K562 (cell line): ENCODE measurements around the gene HOXA1. TPM values are rescaled to one million over a fixed set of nuclear protein-coding genes. Genes with fewer than 3 reads are reported as not detected.

Experiments used
- ATAC-seq: fragments of 200-7000 bp; cut with Tn5 transposase; 3 replicates; pipeline ENCODE4 v1.9.1; 2020; ENCODE audit warnings: moderate library complexity
- BruUV-seq: library from RNA; stranded (reverse); fragments of 400-500 nt; replicated peaks from 2 replicates; lab custom pipeline; 2021; lab: Mats Ljungman, UMichigan
- CTCF ChIA-PET: fragments of 300-600 bp; formaldehyde crosslinking; extraction: SDS; loops from one replicate; lab custom pipeline; 2021; ENCODE audit warnings: low intra/inter-chr PET ratio; lab: Yijun Ruan, JAX
- POLR2A ChIA-PET: fragments of 300-600, 350-650 bp; sonication (Branson Sonifier 250); formaldehyde crosslinking; extraction: SDS; loops from one replicate; lab custom pipeline; 2021; ENCODE audit warnings: antibody characterized with exemption, inconsistent platforms; lab: Yijun Ruan, JAX
- DNase-seq, 4 experiments: peaks; one replicate each; pipeline versions ENCODE4 v3.0.0 to v3.0.0-alpha.2; 2011 to 2018; ENCODE audit warnings: low spot score in 3 of 4, mixed read lengths in 3 of 4; ENCODE audit errors: extremely low read depth in 1 of 4
- FAIRE-seq: peaks from 2 replicates; lab custom pipeline; 2011; peaks lifted over from hg19 to GRCh38; lab: Jason Lieb, UNC
- H2AFZ ChIP-seq: 2 replicates; pipeline ENCODE4 v1.6.0; 2011; ENCODE audit warnings: low read depth, low read length, control low read depth, inconsistent platforms
- H3K27ac ChIP-seq: fragments of 200-600 bp; 3 replicates; pipeline ENCODE4 v1.8.0; 2011; ENCODE audit warnings: low read depth, mild to moderate bottlenecking, control low read depth, inconsistent platforms, low read length, moderate library complexity, mixed read lengths; ENCODE audit errors: extremely low read depth
- H3K27me3 ChIP-seq, 2 experiments: fragments of 300-600 bp in 1 of 2; 2 replicates in 1 of 2; 3 replicates in 1 of 2; pipeline versions ENCODE4 v1.6.0 to v1.8.0; 2011; ENCODE audit warnings: inconsistent platforms in 2 of 2, low read length in 2 of 2, mild to moderate bottlenecking in 1 of 2, mixed read lengths in 1 of 2, moderate library complexity in 1 of 2; ENCODE audit not compliant: control insufficient read depth in 2 of 2, insufficient read depth in 2 of 2
- H3K36me3 ChIP-seq: fragments of 300-600 bp; 3 replicates; pipeline ENCODE4 v1.8.0; 2011; ENCODE audit warnings: mild to moderate bottlenecking, low read length, inconsistent platforms; ENCODE audit not compliant: control insufficient read depth, insufficient read depth
- H3K4me1 ChIP-seq, 2 experiments: fragments of 200-600 bp in 1 of 2; replicated peaks in 1 of 2; 2 replicates in 1 of 2; 3 replicates in 1 of 2; pipeline versions ENCODE4 v1.5.1 to v1.8.0; 2011; ENCODE audit warnings: inconsistent platforms in 2 of 2, low read length in 2 of 2, mild to moderate bottlenecking in 1 of 2, mixed read lengths in 1 of 2, moderate library complexity in 1 of 2; ENCODE audit not compliant: control insufficient read depth in 2 of 2, insufficient read depth in 2 of 2
- H3K4me2 ChIP-seq: 2 replicates; pipeline ENCODE4 v1.6.1; 2011; ENCODE audit warnings: low read length, control low read depth, inconsistent platforms, mixed read lengths; ENCODE audit not compliant: insufficient read depth
- H3K4me3 ChIP-seq: fragments of 200-600 bp; sonication (generic), shearing (Covaris generic); 2 replicates; pipeline ENCODE4 v1.5.1; 2016; ENCODE audit warnings: control low read depth, inconsistent platforms
- H3K79me2 ChIP-seq: fragments of 200-600 bp; 3 replicates; pipeline ENCODE4 v1.8.0; 2011; ENCODE audit warnings: low read length, inconsistent platforms; ENCODE audit not compliant: control insufficient read depth, insufficient read depth
- H3K9ac ChIP-seq, 2 experiments: 2 replicates each; pipeline versions ENCODE4 v1.6.0 to v1.6.1; 2011; ENCODE audit warnings: low read depth in 2 of 2, low read length in 2 of 2, control low read depth in 1 of 2, inconsistent platforms in 1 of 2, mild to moderate bottlenecking in 1 of 2, mixed read lengths in 1 of 2; ENCODE audit not compliant: insufficient read depth in 1 of 2
- H3K9me1 ChIP-seq: one replicate; pipeline ENCODE4 v1.6.0; 2011; ENCODE audit warnings: inconsistent platforms, mild to moderate bottlenecking, low read length, moderate library complexity; ENCODE audit not compliant: control insufficient read depth, insufficient read depth
- H3K9me3 ChIP-seq: replicated peaks from 2 replicates; pipeline ENCODE4 v1.5.1; 2011; ENCODE audit warnings: low read depth, low read length, inconsistent platforms; ENCODE audit not compliant: control insufficient read depth, insufficient read depth
- H4K20me1 ChIP-seq: replicated peaks from 2 replicates; pipeline ENCODE4 v1.6.1; 2011; ENCODE audit warnings: low read length, inconsistent platforms, mixed read lengths; ENCODE audit not compliant: control insufficient read depth, insufficient read depth
- MITF ChIP-seq: IDR thresholded peaks from 2 replicates; pipeline ENCODE4 v1.6.1; 2014; ENCODE audit warnings: antibody characterized with exemption
- POLR2A ChIP-seq: fragments of 450-650 bp; conservative IDR thresholded peaks from 2 replicates; pipeline ENCODE4 v1.6.1; 2016
- TARDBP ChIP-seq: fragments of 450-650 bp; IDR thresholded peaks from 2 replicates; pipeline ENCODE4 v1.6.1; 2016
- XRCC3 ChIP-seq: fragments of 450-650 bp; IDR thresholded peaks from 2 replicates; pipeline ENCODE4 v1.6.1; 2017; ENCODE audit warnings: mild to moderate bottlenecking, moderate library complexity
- ZNF174 ChIP-seq: fragments of 250-450 bp; sonication (Bioruptor Pico); IDR thresholded peaks from 2 replicates; pipeline ENCODE4 v1.4.0; 2020; ENCODE audit warnings: mild to moderate bottlenecking
- ZNF696 ChIP-seq: fragments of 250-450 bp; sonication (Bioruptor Pico); conservative IDR thresholded peaks from 2 replicates; pipeline ENCODE4 v1.4.0; 2020; ENCODE audit warnings: mild to moderate bottlenecking, moderate library complexity
- ZNF785 ChIP-seq: fragments of 250-450 bp; sonication (Bioruptor Pico); IDR thresholded peaks from 2 replicates; pipeline ENCODE4 v1.4.0; 2020; ENCODE audit warnings: mild to moderate bottlenecking
- WGBS: fragments of 100-300 bp; shearing (Covaris generic); methylation state at CpG from one replicate; pipeline ENCODE4 v1.1.6; 2016; ENCODE audit warnings: low coverage, mixed read lengths; ENCODE audit not compliant: insufficient coverage; ENCODE audit errors: missing lambda C conversion rate; 5-methylcytosine and 5-hydroxymethylcytosine counted together
- in situ Hi-C: fragments of 300-500 bp; cut with MboI; formaldehyde crosslinking; loops from 4 replicates; pipeline ENCODE4 v1.15.0; 2018; ENCODE audit warnings: inconsistent platforms, mixed read lengths
- intact Hi-C: fragments of 100-400 bp; cut with micrococcal nuclease; formaldehyde crosslinking; loops from 2 replicates; pipeline ENCODE4 v1.14.2; 2022
- polyA plus RNA-seq, 8 experiments: library from polyadenylated mRNA; depleted of rRNA in 4 of 8; stranded (reverse) in 5 of 8; unstranded in 3 of 8; fragments of >200 nt; fragmentation: Nextera tagmentation in 2 of 8; fragmentation: Illumina TruSeq in 1 of 8; extraction: Ambion mirVana in 2 of 8; extraction: Trizol in 1 of 8; gene quantifications; 2 replicates each; pipeline versions ENCODE4 v1.2.1 to v1.2.3, GENCODE V29; 2011 to 2014; ENCODE audit warnings: inconsistent platforms in 1 of 8, missing spikeins in 1 of 8
- total RNA-seq, 7 experiments: library from RNA; depleted of rRNA in 6 of 7; stranded (reverse); fragments of >200 nt in 6 of 7; fragmentation: Illumina TruSeq in 2 of 7; extraction: Trizol in 2 of 7; gene quantifications; 2 replicates each; pipeline versions ENCODE4 v1.2.1 to v1.2.3, GENCODE V29; 2011 to 2021; ENCODE audit warnings: low replicate concordance in 1 of 7

Gene HOXA1
- total and polyA plus RNA-seq, 9 of the 15 experiments (the other 6 are each of a cell fraction or from before 2014, with no cell fraction given), result 0.03 to 0.63 (median 0.09) TPM; not detected in 4

GRCh38 chr7:27141923-27142579, 46.3 kb upstream of the HOXA1 start:
- H3K79me2 ChIP-seq, result no peaks in the 10 kb centered on the region
- H3K9me3 ChIP-seq, result no peaks in the 10 kb centered on the region
- no peaks in the 10 kb centered on the region for H3K9me1 ChIP-seq
- ATAC-seq (no peak), FAIRE-seq (no peak), DNase-seq (no peak)
- intact Hi-C loops, result no loop called here
- H3K27me3 ChIP-seq, result peaks cover 28 to 81% of the 10 kb centered on the region in 2 experiments
- no peak overlapping the region for H3K27ac ChIP-seq
- no peak overlapping the region for H3K4me2 ChIP-seq
- H3K4me3 ChIP-seq, result no peak overlapping the region
- H3K4me1 ChIP-seq, result peaks cover 0 to 20% of the 10 kb centered on the region in 2 experiments; a peak in 2 of 5 replicates
- no peak overlapping the region for H2AFZ ChIP-seq
- BruUV-seq, result no TSS peak
- no peaks in the 10 kb centered on the region for H4K20me1 ChIP-seq
- no peaks in the 10 kb centered on the region for H3K36me3 ChIP-seq
- no peak overlapping the region for H3K9ac ChIP-seq
- in situ Hi-C loops, result loop anchor here (10.0 kb wide), 1 partner anchor 287 kb away; no protein-coding TSS in a partner anchor
- WGBS, result 21% methylated on average over 25 of the region's 30 CpGs
- TF ChIP-seq TARDBP, result no peak
- TF ChIP-seq ZNF174 (CRISPR knock-in tag), result no peak
- no peak for TF ChIP-seq XRCC3
- no peak for TF ChIP-seq MITF
- no peak for TF ChIP-seq ZNF696 (CRISPR knock-in tag)
- TF ChIP-seq ZNF785 (CRISPR knock-in tag), result no peak
- no peak for TF ChIP-seq POLR2A
- CTCF ChIA-PET, result no interaction called here
- POLR2A ChIA-PET, result no interaction called here
